DOHH2 (cell line): Measurements from ENCODE around the gene AP2A1.

ENCODE experiments used
- H3F3A ChIP-seq: fragments of 200-600 bp; sonication (generic), shearing (Covaris generic); 2 replicates; pipeline ENCODE4 v1.6.0; 2016; ENCODE audit warnings: antibody characterized with exemption, mild to moderate bottlenecking; ENCODE audit not compliant: control insufficient read depth, insufficient read depth
- H3K27ac ChIP-seq: fragments of 200-600 bp; sonication (generic); 2 replicates; pipeline ENCODE4 v1.5.1; 2014; ENCODE audit warnings: low read depth, mild to moderate bottlenecking, low read length, moderate library complexity
- H3K27me3 ChIP-seq: fragments of 200-600 bp; sonication (generic); 2 replicates; pipeline ENCODE4 v1.6.1; 2014; ENCODE audit warnings: mild to moderate bottlenecking, low read length, mixed read lengths; ENCODE audit not compliant: control insufficient read depth
- H3K36me3 ChIP-seq: fragments of 200-600 bp; sonication (generic); 2 replicates; pipeline ENCODE4 v1.6.1; 2014; ENCODE audit warnings: mild to moderate bottlenecking, low read length, moderate library complexity, mixed read lengths; ENCODE audit not compliant: control insufficient read depth
- H3K4me1 ChIP-seq: fragments of 200-600 bp; sonication (generic); 2 replicates; pipeline ENCODE4 v1.6.1; 2014; ENCODE audit warnings: mild to moderate bottlenecking, low read length, mixed read lengths; ENCODE audit not compliant: control insufficient read depth
- H3K4me2 ChIP-seq: fragments of 200-600 bp; sonication (generic); 2 replicates; pipeline ENCODE4 v1.6.0; 2014; ENCODE audit warnings: mild to moderate bottlenecking, low read length, moderate library complexity
- H3K4me3 ChIP-seq: fragments of 200-600 bp; sonication (generic); 2 replicates; pipeline ENCODE4 v1.5.1; 2014; ENCODE audit warnings: mild to moderate bottlenecking, low read length, mixed read lengths
- H3K79me2 ChIP-seq: fragments of 200-600 bp; sonication (generic); 2 replicates; pipeline ENCODE4 v1.6.1; 2014; ENCODE audit warnings: mild to moderate bottlenecking, low read length, mixed read lengths; ENCODE audit not compliant: control insufficient read depth
- H3K9me2 ChIP-seq: fragments of 200-600 bp; sonication (generic); replicated peaks from 2 replicates; pipeline ENCODE4 v1.6.1; 2014; ENCODE audit warnings: mild to moderate bottlenecking, low read length, mixed read lengths; ENCODE audit not compliant: control insufficient read depth
- H3K9me3 ChIP-seq: fragments of 200-600 bp; sonication (generic); 2 replicates; pipeline ENCODE4 v1.6.1; 2014; ENCODE audit warnings: antibody characterized with exemption, low read length, mixed read lengths; ENCODE audit not compliant: control insufficient read depth, insufficient read depth
- H4K20me1 ChIP-seq: fragments of 200-600 bp; sonication (generic); 2 replicates; pipeline ENCODE4 v1.6.0; 2014; ENCODE audit warnings: low read depth, mild to moderate bottlenecking, antibody characterized with exemption, low read length, moderate library complexity; ENCODE audit not compliant: control insufficient read depth, insufficient read depth
- EZH2phosphoT487 ChIP-seq: fragments of 200-600 bp; sonication (generic); IDR thresholded peaks from 2 replicates; pipeline ENCODE4 v1.6.1; 2017; ENCODE audit warnings: borderline replicate concordance, mild to moderate bottlenecking, antibody characterized with exemption, low read length, moderate library complexity, mixed read lengths
- TF ChIP-seq, protein P1 (sequence below): fragments of 200-600 bp; sonication (generic); IDR thresholded peaks from one replicate; pipeline ENCODE4 v1.5.1; 2014; ENCODE audit warnings: antibody characterized with exemption, mild to moderate bottlenecking, low read depth, low read length; ENCODE audit not compliant: poor library complexity, severe bottlenecking

AP2A1 gene

GRCh38 chr19:49855676-49856573 lies 89.1 kb downstream of the AP2A1 start:
- H3K27ac ChIP-seq = no peak overlapping the region
- no peak overlapping the region for H3K4me2 ChIP-seq
- peaks cover 8% of the 10 kb centered on the region for H3F3A ChIP-seq
- H3K36me3 ChIP-seq = peaks cover 71% of the 10 kb centered on the region
- H3K4me1 ChIP-seq = peaks cover 24% of the 10 kb centered on the region
- H3K9me2 ChIP-seq = no peaks in the 10 kb centered on the region
- no peak overlapping the region for H3K4me3 ChIP-seq
- no peaks in the 10 kb centered on the region; the same call in 1 of the 2 replicates for H3K27me3 ChIP-seq
- H4K20me1 ChIP-seq = peaks cover 13% of the 10 kb centered on the region; the same call in 1 of the 2 replicates
- no peak for TF ChIP-seq EZH2phosphoT487
- TF ChIP-seq, protein P1, sequence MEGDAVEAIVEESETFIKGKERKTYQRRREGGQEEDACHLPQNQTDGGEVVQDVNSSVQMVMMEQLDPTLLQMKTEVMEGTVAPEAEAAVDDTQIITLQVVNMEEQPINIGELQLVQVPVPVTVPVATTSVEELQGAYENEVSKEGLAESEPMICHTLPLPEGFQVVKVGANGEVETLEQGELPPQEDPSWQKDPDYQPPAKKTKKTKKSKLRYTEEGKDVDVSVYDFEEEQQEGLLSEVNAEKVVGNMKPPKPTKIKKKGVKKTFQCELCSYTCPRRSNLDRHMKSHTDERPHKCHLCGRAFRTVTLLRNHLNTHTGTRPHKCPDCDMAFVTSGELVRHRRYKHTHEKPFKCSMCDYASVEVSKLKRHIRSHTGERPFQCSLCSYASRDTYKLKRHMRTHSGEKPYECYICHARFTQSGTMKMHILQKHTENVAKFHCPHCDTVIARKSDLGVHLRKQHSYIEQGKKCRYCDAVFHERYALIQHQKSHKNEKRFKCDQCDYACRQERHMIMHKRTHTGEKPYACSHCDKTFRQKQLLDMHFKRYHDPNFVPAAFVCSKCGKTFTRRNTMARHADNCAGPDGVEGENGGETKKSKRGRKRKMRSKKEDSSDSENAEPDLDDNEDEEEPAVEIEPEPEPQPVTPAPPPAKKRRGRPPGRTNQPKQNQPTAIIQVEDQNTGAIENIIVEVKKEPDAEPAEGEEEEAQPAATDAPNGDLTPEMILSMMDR = no peak
- H3K79me2 ChIP-seq = peaks cover 33% of the 10 kb centered on the region
- no peaks in the 10 kb centered on the region for H3K9me3 ChIP-seq

GRCh38 chr19:49856574-49857021 lies 89.8 kb downstream of the AP2A1 start:
- no peaks in the 10 kb centered on the region; the same call in 1 of the 2 replicates for H3K27me3 ChIP-seq
- H3F3A ChIP-seq = peaks cover 8% of the 10 kb centered on the region
- H3K27ac ChIP-seq = no peak overlapping the region
- no peaks in the 10 kb centered on the region for H3K9me3 ChIP-seq
- peaks cover 13% of the 10 kb centered on the region; the same call in 1 of the 2 replicates for H4K20me1 ChIP-seq
- H3K4me2 ChIP-seq = no peak overlapping the region
- H3K36me3 ChIP-seq = peaks cover 78% of the 10 kb centered on the region
- no peak for TF ChIP-seq EZH2phosphoT487
- TF ChIP-seq, protein P1 = no peak
- H3K9me2 ChIP-seq = no peaks in the 10 kb centered on the region
- H3K4me1 ChIP-seq = peaks cover 24% of the 10 kb centered on the region
- peaks cover 33% of the 10 kb centered on the region for H3K79me2 ChIP-seq
- H3K4me3 ChIP-seq = no peak overlapping the region
